Right ventricle myocardium inferior (tissue), 1 donor: Measurements from ENCODE around the gene MTO1. TPM values are rescaled to one million over a fixed set of nuclear protein-coding genes. Genes with fewer than 3 reads are reported as not detected.
A peak's percentile ranks its signal among the peaks of the same experiment; 100 is the strongest.
"Not testable (repeated sequence)": the region's sequence is repeated elsewhere in the genome, so short reads cannot be mapped to it uniquely, and the experiment has no call there.

Experiments
- ATAC-seq: fragments of 200-7000 bp; cut with Tn5 transposase; one replicate; pipeline ENCODE4 v1.9.1; 2020; ENCODE audit warnings: mild to moderate bottlenecking, moderate library complexity
- DNase-seq: peaks from one replicate; pipeline ENCODE4 v3.0.0; 2021; ENCODE audit errors: missing footprints
- intact Hi-C: fragments of 100-400 bp; cut with DNase I; formaldehyde crosslinking; loops from one replicate; pipeline ENCODE4 v1.11.0; 2022
- long read RNA-seq: library from polyadenylated mRNA; unstranded; transcript quantifications from one replicate; pipeline ENCODE4 v2.0.0, GENCODE V29; 2021
- total RNA-seq: library from RNA; stranded (reverse); fragmentation: NEBNext Ultra II Directional; extraction: Animal tissue kit (Norgen Biotek cat#: 25700); gene quantifications from one replicate; pipeline ENCODE4 v1.2.1, GENCODE V29; 2021
- donor health status: DM: no; HTN: yes; CAD: no; lungs with severe emphysema.

The MTO1 gene
- total RNA-seq: 26.6 TPM
- long read RNA-seq, full-length matches to known transcripts: 5 of 9 reads
- long read RNA-seq, partial matches to known transcripts: 0 of 9 reads
- long read RNA-seq, other reads (novel, unspliced or antisense): 4 of 9 reads

- intact Hi-C loops: no loop called here
- DNase-seq (peak; percentile 97), ATAC-seq (peak; percentile 98)
These were observed at the start of gene MTO1 for GRCh38 chr6:73461537-73462350. Gene MTO1, plus strand, starts transcription at chr6:73461737. Its CDS starts 118 bp downstream, at chr6:73461855.

GRCh38 chr6:73413102-73413501, 48.4 kb upstream of the MTO1 start:
- no peak for ATAC-seq
- no peak for DNase-seq
- intact Hi-C loops: no loop called here

GRCh38 chr6:73418081-73418741, 43.3 kb upstream of the MTO1 start:
- intact Hi-C loops: no loop called here
- DNase-seq: no peak
- no peak for ATAC-seq

GRCh38 chr6:73421534-73421933, 40.0 kb upstream of the MTO1 start:
- ATAC-seq: no peak
- intact Hi-C loops: no loop called here
- no peak for DNase-seq

GRCh38 chr6:73435236-73435635, 26.3 kb upstream of the MTO1 start:
- intact Hi-C loops: no loop called here
- DNase-seq (no peak), ATAC-seq (no peak)

GRCh38 chr6:73443555-73443954, 18.0 kb upstream of the MTO1 start:
- intact Hi-C loops: no loop called here
- no peak for DNase-seq
- ATAC-seq: no peak

GRCh38 chr6:73451223-73452106, 10.1 kb upstream of the MTO1 start:
- ATAC-seq (peak; percentile 67), DNase-seq (peak; percentile 81)
- intact Hi-C loops: no loop called here

GRCh38 chr6:73452107-73452461, 9.5 kb upstream of the MTO1 start, which contains the start of gene CGAS:
Gene CGAS, minus strand, starts transcription at chr6:73452297. Its CDS starts 116 bp downstream, at chr6:73452181.
- ATAC-seq (peak; percentile 94), DNase-seq (peak; percentile 92)
- intact Hi-C loops: no loop called here

- intact Hi-C loops: no loop called here
These were observed 5.5 kb upstream of the MTO1 start for GRCh38 chr6:73455865-73456629.

GRCh38 chr6:73459474-73459873, 2.1 kb upstream of the MTO1 start:
- ATAC-seq, DNase-seq, intact Hi-C loops: not testable (repeated sequence)

More at GRCh38 chr6:73455865-73456629, 5.5 kb upstream of the MTO1 start:
- DNase-seq: no peak
- ATAC-seq: no peak

GRCh38 chr6:73460056-73460455, 1.5 kb upstream of the MTO1 start:
- ATAC-seq (no peak), DNase-seq (no peak)
- intact Hi-C loops: no loop called here

GRCh38 chr6:73471686-73472290, 10.3 kb downstream of the MTO1 start:
- no peak for DNase-seq
- ATAC-seq: no peak
- intact Hi-C loops: no loop called here

GRCh38 chr6:73476723-73477122, 15.2 kb downstream of the MTO1 start:
- DNase-seq (no peak), ATAC-seq (no peak)
- intact Hi-C loops: no loop called here

GRCh38 chr6:73477407-73477806, 15.9 kb downstream of the MTO1 start:
- intact Hi-C loops: no loop called here
- DNase-seq (no peak), ATAC-seq (no peak)

GRCh38 chr6:73481969-73482368, 20.4 kb downstream of the MTO1 start:
- DNase-seq (no peak), ATAC-seq (no peak)
- intact Hi-C loops: no loop called here

- intact Hi-C loops: no loop called here
- DNase-seq: no peak
- ATAC-seq: no peak
These were observed 22.9 kb downstream of the MTO1 start for GRCh38 chr6:73484438-73484837.

GRCh38 chr6:73487473-73487872, 25.9 kb downstream of the MTO1 start:
- ATAC-seq: no peak
- no peak for DNase-seq
- intact Hi-C loops: no loop called here

GRCh38 chr6:73491377-73491776, 29.8 kb downstream of the MTO1 start:
- ATAC-seq: no peak
- intact Hi-C loops: no loop called here
- no peak for DNase-seq
